Memory B cell (primary cell): ENCODE results near the gene VIPR1.

ENCODE experiments used
- ATAC-seq: fragments of 150-1000 bp; cut with Tn5 transposase; 2 replicates; pipeline ENCODE4 v1.10.0; 2021; ENCODE audit warnings: low read depth, mild to moderate bottlenecking, moderate library complexity
- DNase-seq, 2 donors: peaks; one replicate each; pipeline ENCODE4 v3.0.0; 2022; ENCODE audit warnings: low spot score in 2 of 2
- H3K27ac Mint-ChIP-seq: one replicate; pipeline ENCODE4 v1.8.0; 2022; ENCODE audit warnings: mild to moderate bottlenecking, moderate library complexity, mixed read lengths
- H3K27me3 Mint-ChIP-seq: one replicate; pipeline ENCODE4 v1.8.0; 2022; ENCODE audit warnings: mixed read lengths
- H3K36me3 Mint-ChIP-seq: one replicate; pipeline ENCODE4 v1.8.0; 2022; ENCODE audit warnings: mild to moderate bottlenecking, mixed read lengths
- H3K4me1 Mint-ChIP-seq: one replicate; pipeline ENCODE4 v1.8.0; 2022; ENCODE audit warnings: mixed read lengths
- H3K4me3 Mint-ChIP-seq: one replicate; pipeline ENCODE4 v1.8.0; 2022; ENCODE audit warnings: mild to moderate bottlenecking, moderate library complexity, mixed read lengths
- H3K9me3 Mint-ChIP-seq: one replicate; pipeline ENCODE4 v1.8.0; 2022; ENCODE audit warnings: mixed read lengths

VIPR1 gene

DNA sequence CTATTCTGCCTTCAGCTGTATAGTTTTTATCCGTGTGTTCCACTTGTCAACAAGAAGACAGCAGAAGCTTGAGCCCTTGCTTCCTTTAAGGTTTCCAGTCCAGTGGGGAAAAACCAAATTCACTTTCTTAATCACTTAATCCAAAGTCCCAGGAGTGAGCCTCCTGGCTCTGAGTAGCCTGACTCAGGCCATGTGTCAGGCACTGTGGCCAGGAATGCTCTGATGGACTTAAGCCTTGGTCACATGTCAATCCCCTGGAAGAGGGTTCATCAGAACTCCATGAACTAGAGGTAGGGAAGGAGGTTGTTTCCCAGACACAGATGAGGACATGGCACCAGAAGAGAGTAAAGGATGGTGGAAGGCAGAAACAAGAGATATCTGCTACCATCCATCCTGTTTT lies 8.8 kb downstream of the VIPR1 start:
- Mint-ChIP-seq H3K27ac (no peak overlapping the region), H3K9me3 (no peaks in the 10 kb centered on the region), H3K27me3 (peaks cover 7% of the 10 kb centered on the region), H3K36me3 (peaks cover 3% of the 10 kb centered on the region), H3K4me3 (no peak overlapping the region), H3K4me1 (peaks cover 14% of the 10 kb centered on the region)
- no peak for ATAC-seq
- DNase-seq = no peak

DNA sequence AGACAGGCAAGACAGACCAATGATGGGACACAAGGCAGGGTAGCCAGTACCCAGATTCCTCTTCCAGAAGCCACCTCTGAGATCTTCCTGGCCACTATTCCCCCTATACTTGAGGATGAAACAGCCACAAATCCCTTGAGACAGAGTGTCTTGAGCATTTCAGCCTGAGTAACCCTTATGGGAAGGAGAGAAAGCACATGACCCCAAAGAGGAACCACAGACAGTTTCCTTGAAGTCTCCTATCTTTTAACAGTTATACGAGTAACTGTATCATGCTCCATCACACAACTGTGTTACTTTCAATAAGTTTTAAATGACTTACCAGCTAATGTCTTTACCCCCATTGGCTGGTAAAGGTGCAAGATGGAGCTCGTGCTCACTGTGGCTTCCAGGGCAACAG lies 9.3 kb downstream of the VIPR1 start:
- H3K27ac Mint-ChIP-seq = no peak overlapping the region
- H3K9me3 Mint-ChIP-seq = no peaks in the 10 kb centered on the region
- no peak overlapping the region for H3K4me3 Mint-ChIP-seq
- H3K4me1 Mint-ChIP-seq = peaks cover 14% of the 10 kb centered on the region
- DNase-seq (no peak), ATAC-seq (no peak)
- H3K27me3 Mint-ChIP-seq = peaks cover 7% of the 10 kb centered on the region
- H3K36me3 Mint-ChIP-seq = peaks cover 3% of the 10 kb centered on the region

- Mint-ChIP-seq H3K9me3 (no peaks in the 10 kb centered on the region), H3K27ac (no peak overlapping the region), H3K4me3 (no peak overlapping the region), H3K36me3 (peaks cover 3% of the 10 kb centered on the region), H3K4me1 (peaks cover 10% of the 10 kb centered on the region), H3K27me3 (peaks cover 7% of the 10 kb centered on the region)
- ATAC-seq = no peak
- DNase-seq = no peak
These were observed 10.7 kb downstream of the VIPR1 start for GRCh38 chr3:42513121-42513520.

DNA sequence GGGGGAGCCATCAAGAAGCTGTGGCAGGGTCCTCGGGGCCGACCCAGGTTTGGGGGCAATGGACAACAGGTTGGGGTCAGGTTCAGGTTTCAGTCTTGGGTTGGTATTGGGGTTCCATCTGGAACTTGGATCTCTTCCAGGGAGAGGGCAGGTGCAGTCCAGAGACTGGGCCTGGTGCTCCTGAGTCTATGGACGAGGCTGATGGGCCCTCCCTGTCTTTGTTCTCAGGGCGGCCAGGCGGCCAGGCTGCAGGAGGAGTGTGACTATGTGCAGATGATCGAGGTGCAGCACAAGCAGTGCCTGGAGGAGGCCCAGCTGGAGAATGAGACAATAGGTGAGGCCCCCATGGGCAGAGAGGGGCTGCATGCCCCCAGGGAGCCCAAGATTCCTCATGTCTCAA lies 11.1 kb downstream of the VIPR1 start:
- peaks cover 10% of the 10 kb centered on the region for H3K4me1 Mint-ChIP-seq
- no peak overlapping the region for H3K4me3 Mint-ChIP-seq
- peaks cover 3% of the 10 kb centered on the region for H3K36me3 Mint-ChIP-seq
- peaks cover 7% of the 10 kb centered on the region for H3K27me3 Mint-ChIP-seq
- no peak for DNase-seq
- no peak for ATAC-seq
- H3K9me3 Mint-ChIP-seq = no peaks in the 10 kb centered on the region
- no peak overlapping the region for H3K27ac Mint-ChIP-seq

GRCh38 chr3:42514876-42515275 lies 12.4 kb downstream of the VIPR1 start:
- no peak overlapping the region for H3K27ac Mint-ChIP-seq
- peaks cover 3% of the 10 kb centered on the region for H3K36me3 Mint-ChIP-seq
- H3K4me1 Mint-ChIP-seq = peaks cover 10% of the 10 kb centered on the region
- H3K4me3 Mint-ChIP-seq = no peak overlapping the region
- H3K27me3 Mint-ChIP-seq = peaks cover 5% of the 10 kb centered on the region
- no peaks in the 10 kb centered on the region for H3K9me3 Mint-ChIP-seq
- ATAC-seq (no peak), DNase-seq (no peak)

DNA sequence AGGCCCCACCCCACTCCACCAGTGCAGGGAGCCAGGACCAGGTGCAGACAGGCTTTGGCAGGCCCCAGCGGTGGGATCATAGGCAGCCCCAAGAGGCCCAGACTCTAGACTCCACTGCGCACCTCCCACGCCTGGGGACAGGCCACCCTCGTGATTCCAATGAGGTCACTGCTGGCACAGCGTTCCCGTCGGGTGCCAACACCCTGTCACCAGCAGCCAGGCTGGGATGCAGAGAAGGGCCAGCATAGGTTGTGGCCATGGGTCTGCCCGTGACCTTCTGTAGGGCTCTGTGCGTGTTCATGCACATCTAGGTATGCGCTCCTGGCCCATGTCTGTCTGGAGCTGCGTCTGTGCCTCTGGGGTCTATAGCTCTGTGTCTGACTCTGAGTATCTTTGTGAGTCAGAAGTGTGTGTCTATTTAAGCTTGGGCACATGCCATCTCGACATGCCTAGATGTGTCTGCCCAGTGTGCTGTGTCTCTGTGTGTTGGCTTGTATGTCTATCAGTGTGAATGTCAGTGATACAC lies 13.0 kb downstream of the VIPR1 start:
- no peak overlapping the region for H3K27ac Mint-ChIP-seq
- peaks cover 10% of the 10 kb centered on the region for H3K4me1 Mint-ChIP-seq
- no peaks in the 10 kb centered on the region for H3K9me3 Mint-ChIP-seq
- no peak overlapping the region for H3K4me3 Mint-ChIP-seq
- peaks cover 1% of the 10 kb centered on the region for H3K27me3 Mint-ChIP-seq
- no peak for DNase-seq
- H3K36me3 Mint-ChIP-seq = no peaks in the 10 kb centered on the region
- ATAC-seq = no peak

DNA sequence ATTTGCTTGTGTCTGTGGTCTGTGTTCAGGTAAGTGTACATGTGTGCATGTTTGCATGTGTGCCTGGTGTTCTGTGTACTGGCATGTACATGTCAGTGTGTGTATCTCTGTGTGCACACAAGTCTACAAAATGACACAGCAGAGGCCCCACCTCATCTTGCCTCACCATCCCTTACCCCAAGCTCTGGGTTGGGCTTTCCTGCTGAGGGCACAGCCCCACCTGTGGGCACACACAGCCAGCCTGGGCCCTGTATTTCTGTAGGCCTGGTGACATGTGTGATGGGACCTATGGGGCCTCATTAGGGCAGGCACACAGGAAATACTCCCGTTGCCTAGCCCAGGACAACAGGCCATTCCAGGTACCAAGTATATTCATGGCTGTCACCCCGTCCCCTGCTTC lies 13.5 kb downstream of the VIPR1 start:
- ATAC-seq (no peak), DNase-seq (no peak)
- Mint-ChIP-seq H3K27me3 (no peaks in the 10 kb centered on the region), H3K9me3 (no peaks in the 10 kb centered on the region), H3K4me1 (peaks cover 10% of the 10 kb centered on the region), H3K4me3 (no peak overlapping the region), H3K36me3 (no peaks in the 10 kb centered on the region), H3K27ac (no peak overlapping the region)

GRCh38 chr3:42516443-42516842 lies 14.0 kb downstream of the VIPR1 start:
- Mint-ChIP-seq H3K27ac (no peak overlapping the region), H3K27me3 (no peaks in the 10 kb centered on the region), H3K4me3 (no peak overlapping the region), H3K4me1 (peaks cover 7% of the 10 kb centered on the region), H3K9me3 (no peaks in the 10 kb centered on the region), H3K36me3 (no peaks in the 10 kb centered on the region)
- ATAC-seq = no peak
- DNase-seq = no peak

- H3K4me1 Mint-ChIP-seq = no peaks in the 10 kb centered on the region
- ATAC-seq (no peak), DNase-seq (no peak)
- no peaks in the 10 kb centered on the region for H3K27me3 Mint-ChIP-seq
- H3K9me3 Mint-ChIP-seq = no peaks in the 10 kb centered on the region
- no peak overlapping the region for H3K27ac Mint-ChIP-seq
- no peak overlapping the region for H3K4me3 Mint-ChIP-seq
- H3K36me3 Mint-ChIP-seq = no peaks in the 10 kb centered on the region
These were observed 14.7 kb downstream of the VIPR1 start for GRCh38 chr3:42517117-42517516.

- no peak for ATAC-seq
These were observed 16.5 kb downstream of the VIPR1 start for GRCh38 chr3:42518800-42519567.

DNA sequence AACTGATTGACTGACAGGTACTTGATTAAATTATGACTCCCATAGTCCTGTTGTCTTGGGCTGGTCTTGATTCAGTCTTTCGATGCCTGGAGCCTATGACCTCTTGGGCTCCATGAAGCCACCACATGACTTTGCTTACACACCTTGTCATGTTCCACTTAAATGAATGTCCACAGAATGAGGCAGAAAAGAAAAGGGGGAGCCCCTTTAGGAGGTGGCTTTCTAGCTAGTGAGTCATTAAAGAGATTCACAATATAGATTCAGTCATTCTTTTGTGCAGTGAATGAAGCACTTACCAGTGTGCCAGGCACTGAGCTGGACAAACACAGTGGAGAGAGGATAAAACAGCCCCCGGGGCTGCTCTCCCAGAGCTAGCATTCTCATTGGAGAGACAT lies 17.1 kb downstream of the VIPR1 start:
- Mint-ChIP-seq H3K4me3 (no peak overlapping the region), H3K4me1 (no peaks in the 10 kb centered on the region), H3K27ac (no peak overlapping the region), H3K36me3 (no peaks in the 10 kb centered on the region), H3K9me3 (no peaks in the 10 kb centered on the region), H3K27me3 (no peaks in the 10 kb centered on the region)
- DNase-seq = no peak
- no peak for ATAC-seq

More at GRCh38 chr3:42518800-42519567, 16.5 kb downstream of the VIPR1 start:
- Mint-ChIP-seq H3K27me3 (no peaks in the 10 kb centered on the region), H3K9me3 (no peaks in the 10 kb centered on the region), H3K36me3 (no peaks in the 10 kb centered on the region), H3K4me1 (no peaks in the 10 kb centered on the region), H3K27ac (no peak overlapping the region), H3K4me3 (no peak overlapping the region)
- DNase-seq = no peak

DNA sequence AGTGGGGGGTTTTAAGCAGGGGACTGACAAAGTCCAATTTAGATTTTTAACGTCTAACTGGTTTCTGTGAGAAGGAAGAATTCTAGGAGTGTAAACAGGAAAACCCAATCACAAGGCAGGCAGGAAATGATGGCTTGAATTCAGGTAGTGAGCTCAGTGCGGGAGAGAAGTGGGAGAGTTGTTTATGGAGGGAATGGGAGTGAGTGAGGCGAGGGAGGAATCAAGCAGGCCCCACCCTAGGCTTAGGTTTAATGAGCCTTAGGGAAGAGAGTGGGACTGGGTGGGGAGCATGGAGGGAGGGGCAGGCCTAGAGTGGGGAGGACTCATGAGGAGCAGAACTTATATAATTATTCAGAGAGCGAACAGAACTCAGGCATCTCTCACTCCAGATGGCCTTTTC lies 17.9 kb downstream of the VIPR1 start:
- Mint-ChIP-seq H3K4me3 (no peak overlapping the region), H3K27ac (no peak overlapping the region), H3K9me3 (no peaks in the 10 kb centered on the region), H3K27me3 (no peaks in the 10 kb centered on the region), H3K4me1 (no peaks in the 10 kb centered on the region), H3K36me3 (no peaks in the 10 kb centered on the region)
- DNase-seq = no peak
- no peak for ATAC-seq

GRCh38 chr3:42520906-42521305 lies 18.5 kb downstream of the VIPR1 start:
- H3K4me1 Mint-ChIP-seq = no peaks in the 10 kb centered on the region
- ATAC-seq (no peak), DNase-seq (no peak)
- H3K9me3 Mint-ChIP-seq = no peaks in the 10 kb centered on the region
- H3K27ac Mint-ChIP-seq = no peak overlapping the region
- no peak overlapping the region for H3K4me3 Mint-ChIP-seq
- no peaks in the 10 kb centered on the region for H3K27me3 Mint-ChIP-seq
- H3K36me3 Mint-ChIP-seq = no peaks in the 10 kb centered on the region

DNA sequence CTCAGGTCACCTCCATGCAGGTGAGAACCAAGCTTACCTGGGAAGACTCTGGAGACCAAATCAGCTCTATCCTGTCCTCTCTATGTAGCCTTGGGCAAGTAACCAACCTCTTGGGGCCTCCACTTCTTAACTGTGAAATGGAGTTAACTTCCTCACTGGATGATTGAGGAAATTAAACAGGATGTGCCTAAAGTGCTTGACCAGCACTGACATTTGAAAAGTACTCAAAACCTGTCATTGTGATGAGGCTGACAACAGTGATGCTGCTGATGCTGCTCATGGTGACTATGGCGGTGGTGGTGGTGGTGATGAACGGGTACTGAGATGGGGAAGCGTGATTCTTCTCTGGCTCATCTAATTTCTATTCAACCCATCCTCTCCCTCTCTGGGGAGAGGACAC lies 22.3 kb downstream of the VIPR1 start:
- Mint-ChIP-seq H3K9me3 (no peaks in the 10 kb centered on the region), H3K27ac (no peak overlapping the region), H3K36me3 (peaks cover 2% of the 10 kb centered on the region), H3K4me3 (no peak overlapping the region), H3K27me3 (no peaks in the 10 kb centered on the region), H3K4me1 (peaks cover under 1% of the 10 kb centered on the region)
- ATAC-seq (no peak), DNase-seq (no peak)

DNA sequence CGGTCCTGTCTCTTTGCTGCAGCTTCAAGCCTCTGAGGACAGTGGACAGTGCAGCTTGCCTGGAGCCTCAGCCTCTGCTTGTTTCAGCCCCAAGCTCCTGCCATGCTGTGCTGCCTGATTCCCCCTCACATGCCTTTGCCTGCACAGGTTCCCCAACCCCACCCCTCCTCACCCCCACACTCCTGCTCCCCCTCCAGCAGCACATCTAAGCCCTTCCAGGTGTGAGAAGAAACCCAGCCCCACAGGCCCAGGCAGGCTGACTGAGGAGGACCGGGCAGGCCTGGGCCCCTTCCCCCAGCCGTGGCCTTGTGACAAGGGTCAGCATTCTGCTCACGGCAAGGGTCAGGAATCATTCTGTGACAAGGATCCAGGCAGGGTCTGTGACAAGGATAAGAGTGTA lies 22.8 kb downstream of the VIPR1 start:
- Mint-ChIP-seq H3K9me3 (no peaks in the 10 kb centered on the region), H3K4me1 (peaks cover 5% of the 10 kb centered on the region), H3K4me3 (no peak overlapping the region), H3K36me3 (peaks cover 2% of the 10 kb centered on the region), H3K27ac (no peak overlapping the region), H3K27me3 (peaks cover 2% of the 10 kb centered on the region)
- no peak for DNase-seq
- ATAC-seq = no peak
